ENCODE results near the gene RIMOC1.

RIMOC1 gene

DNA sequence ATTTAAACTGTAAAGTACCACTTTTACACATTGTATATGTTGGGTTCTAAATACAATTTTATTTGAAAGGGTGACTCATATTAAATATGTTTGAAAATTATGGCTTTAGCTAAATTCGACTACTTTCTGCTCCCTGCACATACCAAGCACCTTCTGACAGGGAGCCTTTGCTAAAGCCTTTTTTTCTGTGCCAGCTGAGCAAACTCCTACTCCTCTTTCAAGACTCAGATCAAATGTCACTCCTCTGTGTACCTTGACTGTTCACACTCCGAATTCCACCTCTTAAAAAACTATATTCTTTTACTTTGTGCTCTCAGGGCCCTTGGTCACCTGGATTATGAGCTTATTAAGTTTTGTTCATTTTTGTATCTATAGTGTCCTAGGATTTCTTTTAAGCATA lies 27.5 kb upstream of the RIMOC1 start:
- POLR2A ChIA-PET, result no interaction called here

DNA sequence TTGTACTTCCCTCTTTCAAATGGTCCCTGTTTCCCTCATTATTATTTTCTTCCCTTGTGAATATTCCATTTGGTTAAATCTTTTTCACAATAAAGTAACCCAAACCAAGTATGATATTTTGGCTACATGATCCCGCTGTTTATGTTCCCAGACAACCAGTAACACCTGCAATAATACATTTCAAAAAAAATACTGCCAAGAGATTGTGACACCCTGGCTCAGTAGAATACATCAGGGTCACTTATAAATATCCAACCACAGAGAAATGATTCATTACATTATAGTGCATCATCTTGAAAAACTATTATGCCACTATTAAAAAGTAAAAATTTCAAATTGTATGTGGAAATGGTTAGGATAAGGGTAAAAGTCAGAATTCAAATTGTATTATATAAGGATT lies 26.7 kb upstream of the RIMOC1 start:
- POLR2A ChIA-PET, result no interaction called here
- TF ChIP-seq, protein P1, sequence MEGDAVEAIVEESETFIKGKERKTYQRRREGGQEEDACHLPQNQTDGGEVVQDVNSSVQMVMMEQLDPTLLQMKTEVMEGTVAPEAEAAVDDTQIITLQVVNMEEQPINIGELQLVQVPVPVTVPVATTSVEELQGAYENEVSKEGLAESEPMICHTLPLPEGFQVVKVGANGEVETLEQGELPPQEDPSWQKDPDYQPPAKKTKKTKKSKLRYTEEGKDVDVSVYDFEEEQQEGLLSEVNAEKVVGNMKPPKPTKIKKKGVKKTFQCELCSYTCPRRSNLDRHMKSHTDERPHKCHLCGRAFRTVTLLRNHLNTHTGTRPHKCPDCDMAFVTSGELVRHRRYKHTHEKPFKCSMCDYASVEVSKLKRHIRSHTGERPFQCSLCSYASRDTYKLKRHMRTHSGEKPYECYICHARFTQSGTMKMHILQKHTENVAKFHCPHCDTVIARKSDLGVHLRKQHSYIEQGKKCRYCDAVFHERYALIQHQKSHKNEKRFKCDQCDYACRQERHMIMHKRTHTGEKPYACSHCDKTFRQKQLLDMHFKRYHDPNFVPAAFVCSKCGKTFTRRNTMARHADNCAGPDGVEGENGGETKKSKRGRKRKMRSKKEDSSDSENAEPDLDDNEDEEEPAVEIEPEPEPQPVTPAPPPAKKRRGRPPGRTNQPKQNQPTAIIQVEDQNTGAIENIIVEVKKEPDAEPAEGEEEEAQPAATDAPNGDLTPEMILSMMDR (IDR thresholded peaks at IDR 0.05; ENCODE audit: control extremely low read depth, extremely low read depth, low read depth, missing control alignments), result no peak
- DNase-seq (ENCODE audit: extremely low spot score), result no peak
- CTCF ChIA-PET, result interaction anchor here (0.8 to 1.9 kb wide), 7 partner anchors 8 to 182 kb away, joined by 3 to 9 read pairs (median 5); partner anchors contain the start of gene RIMOC1

More for the DNA sequence above, 27.5 kb upstream of the RIMOC1 start:
- CTCF ChIA-PET, result interaction anchor here (0.8 to 1.9 kb wide), 10 partner anchors 7 to 181 kb away, joined by 3 to 9 read pairs (median 5); partner anchors contain the start of gene RIMOC1
- TF ChIP-seq, protein P1 (IDR thresholded peaks at IDR 0.05; ENCODE audit: control extremely low read depth, extremely low read depth, low read depth, missing control alignments), result no peak
- DNase-seq (ENCODE audit: extremely low spot score), result no peak

DNA sequence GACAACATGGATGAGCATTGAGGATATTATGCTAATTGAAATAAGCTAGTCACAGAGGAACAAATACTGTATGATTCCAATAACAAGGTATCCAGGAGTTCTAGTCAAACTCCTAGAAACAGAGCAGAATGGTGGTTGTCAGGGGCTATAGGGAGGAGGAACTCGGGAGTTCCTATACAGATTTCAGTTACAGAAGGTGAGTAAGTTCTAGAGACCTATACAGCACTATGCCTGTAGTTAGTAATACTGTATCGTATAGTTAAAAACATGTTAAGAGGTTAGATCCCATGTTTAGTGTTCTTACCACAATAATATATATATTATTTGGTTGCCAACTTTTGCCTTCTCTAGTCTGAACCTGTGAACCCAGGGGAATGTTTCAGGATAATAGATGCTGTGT lies 26.0 kb upstream of the RIMOC1 start:
- DNase-seq (ENCODE audit: extremely low spot score), result no peak
- ChIA-PET POLR2A (no interaction called here), CTCF (no interaction called here)
- TF ChIP-seq, protein P1 (IDR thresholded peaks at IDR 0.05; ENCODE audit: control extremely low read depth, extremely low read depth, low read depth, missing control alignments), result no peak

GRCh38 chr5:41878643-41879478 lies 25.3 kb upstream of the RIMOC1 start:
- DNase-seq (ENCODE audit: extremely low spot score), result no peak
- TF ChIP-seq, protein P1 (IDR thresholded peaks at IDR 0.05; ENCODE audit: control extremely low read depth, extremely low read depth, low read depth, missing control alignments), result no peak
- ChIA-PET POLR2A (no interaction called here), CTCF (no interaction called here)

GRCh38 chr5:41882765-41883164 lies 21.4 kb upstream of the RIMOC1 start:
- ChIA-PET POLR2A (no interaction called here), CTCF (interaction anchor here (1.0 to 2.6 kb wide), 4 partner anchors 9 to 27 kb away, joined by 3 to 9 read pairs (median 3); no protein-coding TSS in a partner anchor)
- DNase-seq (ENCODE audit: extremely low spot score), result no peak
- TF ChIP-seq, protein P1 (IDR thresholded peaks at IDR 0.05; ENCODE audit: control extremely low read depth, extremely low read depth, low read depth, missing control alignments), result no peak

DNA sequence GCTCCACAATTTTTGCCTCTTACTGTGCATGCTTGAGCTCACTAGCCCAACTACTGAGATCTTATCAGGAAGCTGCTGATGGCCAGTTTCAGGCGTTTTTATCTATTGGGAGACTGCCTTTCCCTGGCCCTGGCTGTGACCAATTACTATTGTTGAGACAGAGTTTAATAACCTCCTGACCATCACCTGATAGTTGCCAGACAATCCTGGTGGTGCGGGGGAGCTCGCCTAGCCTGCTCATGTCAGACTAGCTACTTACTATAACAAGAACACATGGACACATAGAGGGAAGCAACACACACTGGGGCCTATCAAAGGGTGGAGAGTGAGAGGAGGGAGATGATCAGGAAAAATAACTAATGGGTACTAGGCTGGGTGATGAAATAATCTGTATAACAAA lies 20.9 kb upstream of the RIMOC1 start:
- TF ChIP-seq, protein P1 (IDR thresholded peaks at IDR 0.05; ENCODE audit: control extremely low read depth, extremely low read depth, low read depth, missing control alignments), result no peak
- CTCF ChIA-PET, result interaction anchor here (1.0 to 2.6 kb wide), 3 partner anchors 11 to 27 kb away, joined by 3 to 9 read pairs (median 3); no protein-coding TSS in a partner anchor
- POLR2A ChIA-PET, result no interaction called here
- no peak for DNase-seq (ENCODE audit: extremely low spot score)

Measured in GM10248 (cell line).